Thyroid gland (tissue), 4 donors: ENCODE results near the gene ZC3H11A. TPM values are rescaled to one million over a fixed set of nuclear protein-coding genes. Genes with fewer than 3 reads are reported as not detected.

Source experiments
- DNase-seq, 2 donors: peaks; one replicate each; pipeline ENCODE4 v3.0.0-alpha.2; 2019
- H3K27ac ChIP-seq, 3 donors: fragments of 200-600 bp; sonication (generic); 1 replicate in 2 of 3; 2 replicates in 1 of 3; pipeline ENCODE4 v1.5.1; 2016 to 2019; ENCODE audit warnings: mild to moderate bottlenecking in 1 of 3, moderate library complexity in 1 of 3
- H3K27me3 ChIP-seq: fragments of 200-600 bp; sonication (generic); one replicate; pipeline ENCODE4 v1.5.1; 2019
- H3K36me3 ChIP-seq, 2 donors: fragments of 200-600 bp; sonication (generic); one replicate each; pipeline ENCODE4 v1.5.1; 2016 to 2019
- H3K4me1 ChIP-seq, 2 donors: fragments of 200-600 bp; sonication (generic); one replicate each; pipeline ENCODE4 v1.5.1; 2017 to 2019
- H3K4me3 ChIP-seq, 3 donors: fragments of 200-600 bp; sonication (generic); replicated peaks in 1 of 3; 1 replicate in 2 of 3; 2 replicates in 1 of 3; pipeline ENCODE4 v1.5.1; 2016; ENCODE audit warnings: mild to moderate bottlenecking in 1 of 3
- H3K9me3 ChIP-seq: fragments of 200-600 bp; sonication (generic); one replicate; pipeline ENCODE4 v1.5.1; 2017
- CTCF ChIP-seq, 6 experiments: fragments of 200-600 bp in 3 of 6; fragments of 450-650 bp in 3 of 6; sonication (generic) in 3 of 6; IDR thresholded peaks; one replicate each; pipeline ENCODE4 v1.5.1; 2016 to 2019; ENCODE audit warnings: antibody characterized with exemption in 6 of 6, mild to moderate bottlenecking in 2 of 6, inconsistent platforms in 1 of 6, moderate library complexity in 1 of 6
- POLR2A ChIP-seq, 2 donors: fragments of 450-650 bp; IDR thresholded peaks; one replicate each; pipeline ENCODE4 v1.6.1; 2017; ENCODE audit warnings: antibody characterized with exemption in 2 of 2, mild to moderate bottlenecking in 2 of 2, moderate library complexity in 1 of 2
- WGBS, 2 donors: methylation state at CpG; one replicate each; pipeline ENCODE4 v1.1.5; 2017; 5-methylcytosine and 5-hydroxymethylcytosine counted together
- intact Hi-C: fragments of 100-400 bp; cut with DNase I; formaldehyde crosslinking; loops from one replicate; pipeline ENCODE4 v1.15.1; 2023
- total RNA-seq, 4 donors: library from RNA; depleted of rRNA; stranded (reverse); fragments of >200 nt; gene quantifications; one replicate each; pipeline ENCODE4 v1.2.3, GENCODE V29; 2016

Gene ZC3H11A
- total RNA-seq, 4 donors from 2014 or later, result 108 to 166 (median 131) TPM

- DNase-seq, result no peak
- intact Hi-C loops, result loop anchor here (10.0 kb wide), 1 partner anchor 345 kb away; no protein-coding TSS in a partner anchor
- H3K4me1 ChIP-seq, result peaks cover 39 to 62% of the 10 kb centered on the region in 2 donors
- no peak overlapping the region for H3K27ac ChIP-seq
- H3K27me3 ChIP-seq, result no peaks in the 10 kb centered on the region
- WGBS, 2 donors, result 67 to 80% methylated on average over 1 of the region's 1 CpG
- TF ChIP-seq POLR2A (IDR thresholded peaks at IDR 0.05) (no peak), CTCF (IDR thresholded peaks at IDR 0.05) (no peak)
- H3K36me3 ChIP-seq, result no peaks in the 10 kb centered on the region
- H3K4me3 ChIP-seq, result no peak overlapping the region
- no peaks in the 10 kb centered on the region for H3K9me3 ChIP-seq
Measured at GRCh38 chr1:203799971-203800370, 4.5 kb downstream of the ZC3H11A start.

GRCh38 chr1:203805689-203806088 lies 10.3 kb downstream of the ZC3H11A start:
- H3K27ac ChIP-seq, result no peak overlapping the region
- no peaks in the 10 kb centered on the region for H3K27me3 ChIP-seq
- no peak for DNase-seq
- 96 to 99% methylated on average over 7 of the region's 7 CpGs for WGBS, 2 donors
- TF ChIP-seq CTCF (IDR thresholded peaks at IDR 0.05), result no peak
- intact Hi-C loops, result no loop called here
- H3K36me3 ChIP-seq, result peaks cover 0 to 8% of the 10 kb centered on the region in 2 donors
- H3K4me3 ChIP-seq, result no peak overlapping the region
- no peaks in the 10 kb centered on the region for H3K9me3 ChIP-seq
- peaks cover 9 to 32% of the 10 kb centered on the region in 2 donors for H3K4me1 ChIP-seq

- Histone ChIP-seq H3K36me3 (peaks cover 0 to 8% of the 10 kb centered on the region in 2 donors), H3K4me3 (no peak overlapping the region), H3K27ac (no peak overlapping the region), H3K4me1 (peaks cover 3 to 24% of the 10 kb centered on the region in 2 donors), H3K27me3 (no peaks in the 10 kb centered on the region), H3K9me3 (no peaks in the 10 kb centered on the region)
- DNase-seq, result no peak
- 94% methylated on average over 2 of the region's 2 CpGs for WGBS, 2 donors
- intact Hi-C loops, result no loop called here
- TF ChIP-seq POLR2A (IDR thresholded peaks at IDR 0.05) (no peak), CTCF (IDR thresholded peaks at IDR 0.05) (no peak)
Measured at GRCh38 chr1:203807196-203807595, 11.8 kb downstream of the ZC3H11A start.

- 98 to 100% methylated on average over 2 of the region's 2 CpGs for WGBS, 2 donors
- DNase-seq, result no peak
Measured at GRCh38 chr1:203813581-203814341, 18.3 kb downstream of the ZC3H11A start.

More at GRCh38 chr1:203813581-203814341, 18.3 kb downstream of the ZC3H11A start:
- no peaks in the 10 kb centered on the region for H3K27me3 ChIP-seq
- peaks cover 11 to 12% of the 10 kb centered on the region in 2 donors for H3K36me3 ChIP-seq
- H3K4me1 ChIP-seq, result peaks cover 4% of the 10 kb centered on the region in 2 donors
- H3K9me3 ChIP-seq, result no peaks in the 10 kb centered on the region
- TF ChIP-seq POLR2A (IDR thresholded peaks at IDR 0.05), result no peak
- TF ChIP-seq CTCF (IDR thresholded peaks at IDR 0.05), result no peak
- H3K27ac ChIP-seq, result no peak overlapping the region
- intact Hi-C loops, result no loop called here
- no peak overlapping the region for H3K4me3 ChIP-seq
